ENCODE results near the gene NHLH1. TPM values are rescaled to one million over a fixed set of nuclear protein-coding genes. Genes with fewer than 3 reads are reported as not detected.

Gene NHLH1
- total and polyA plus RNA-seq, 10 of the 15 experiments (the other 5 are each of a cell fraction or from before 2014, with no cell fraction given), result 0.22 to 0.98 (median 0.43) TPM; not detected in 1

DNA sequence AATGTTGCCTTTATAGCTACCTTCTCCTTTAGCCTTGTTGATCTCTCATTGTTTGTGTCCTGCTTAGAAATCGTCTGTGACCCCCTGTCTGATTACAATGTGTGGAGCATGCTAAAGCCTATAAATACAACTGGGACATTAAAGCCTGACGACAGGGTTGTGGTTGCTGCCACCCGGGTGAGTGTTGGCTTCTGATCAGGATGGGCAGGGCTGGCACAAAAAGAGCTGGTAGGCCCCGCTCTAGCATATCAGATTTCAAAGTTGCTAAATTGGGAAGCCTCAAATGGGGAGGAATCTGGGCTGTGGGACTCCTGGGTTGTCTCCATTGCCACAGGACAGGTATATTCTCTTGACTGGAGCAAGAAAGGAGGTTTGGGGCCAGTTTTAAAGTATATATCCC, 15.2 kb upstream of the NHLH1 start:
- WGBS (ENCODE audit: insufficient coverage, insufficient replicate concordance, low lambda C conversion rate, missing lambda C conversion rate), result 87% methylated on average over 4 of the region's 4 CpGs
- H3K4me3 ChIP-seq, result no peak overlapping the region
- H3K9me3 ChIP-seq (replicated peaks; ENCODE audit: control insufficient read depth, insufficient read depth, low read length), result no peaks in the 10 kb centered on the region
- no peaks in the 10 kb centered on the region for H3K27me3 ChIP-seq (replicated peaks in 1 of 2; ENCODE audit: control insufficient read depth in 2 of 2, insufficient read depth in 2 of 2, low read length in 1 of 2)
- no peak overlapping the region for H3K27ac ChIP-seq (ENCODE audit: control insufficient read depth, insufficient read depth)
- H3K4me1 ChIP-seq (ENCODE audit: control insufficient read depth, insufficient read depth, low read length), result peaks cover 7% of the 10 kb centered on the region
- FAIRE-seq (no peak), ATAC-seq (no peak), DNase-seq (ENCODE audit: low read depth, low spot score) (no peak)
- intact Hi-C loops (cut with micrococcal nuclease; ENCODE audit: unreplicated experiment), result no loop called here
- H2AFZ ChIP-seq (ENCODE audit: control insufficient read depth, low read depth, low read length), result no peak overlapping the region
- no peak overlapping the region for H3K9ac ChIP-seq (ENCODE audit: control insufficient read depth, insufficient read depth, low read length)
- RAD21 ChIA-PET (ENCODE audit: unreplicated experiment), result interaction anchor here (1.3 kb wide), 1 partner anchor 158 kb away, joined by 7 read pairs; no protein-coding TSS in a partner anchor
- POLR2A ChIA-PET, result no interaction called here
- peaks cover 39 to 57% of the 10 kb centered on the region in 2 experiments for H3K36me3 ChIP-seq (ENCODE audit: control insufficient read depth in 2 of 2, insufficient read depth in 2 of 2, low read length in 1 of 2)
- TF ChIP-seq KAT2A (conservative IDR thresholded peaks at IDR 0.05; ENCODE audit: control insufficient read depth, low read depth, low read length), result no peak
- SMC1A ChIA-PET (ENCODE audit: uncharacterized antibody, unreplicated experiment), result interaction anchor here (1.1 to 2.2 kb wide), 2 partner anchors 17 to 25 kb away, joined by 3 to 9 read pairs; no protein-coding TSS in a partner anchor
- H3K4me2 ChIP-seq (ENCODE audit: control insufficient read depth, insufficient read depth), result no peak overlapping the region
- no peaks in the 10 kb centered on the region for H4K20me1 ChIP-seq (ENCODE audit: control insufficient read depth, insufficient read depth)
- peaks cover 9% of the 10 kb centered on the region for H3K79me2 ChIP-seq (ENCODE audit: control insufficient read depth, insufficient read depth, low read length)
- in situ Hi-C loops (cut with MboI), result no loop called here
- CTCF ChIA-PET, result interaction anchor here (1.0 to 7.0 kb wide), 6 partner anchors 9 to 261 kb away, joined by 3 to 98 read pairs (median 4); no protein-coding TSS in a partner anchor
- BruUV-seq (replicated peaks), result no TSS peak

DNA sequence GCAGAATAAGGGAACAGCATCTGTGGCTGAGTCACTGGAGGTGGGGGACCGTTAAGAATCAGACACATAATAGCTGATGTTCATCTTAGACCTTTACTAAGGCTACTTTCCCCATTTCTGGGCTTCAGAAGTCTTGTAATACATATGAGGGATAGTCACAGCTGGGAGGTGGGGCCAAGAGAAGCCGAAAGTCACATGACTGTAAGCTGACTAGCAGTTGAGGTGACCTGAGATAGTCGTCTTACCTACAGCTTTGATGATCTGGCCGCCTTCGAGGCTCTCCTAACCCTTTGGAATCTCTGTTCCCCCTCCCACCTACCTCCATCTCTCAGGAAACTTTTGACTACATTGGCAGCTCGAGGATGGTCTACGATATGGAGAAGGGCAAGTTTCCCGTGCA, 14.3 kb upstream of the NHLH1 start:
- no peaks in the 10 kb centered on the region for H3K9me3 ChIP-seq (replicated peaks; ENCODE audit: control insufficient read depth, insufficient read depth, low read length)
- ChIA-PET SMC1A (ENCODE audit: uncharacterized antibody, unreplicated experiment) (interaction anchor here (1.1 to 3.3 kb wide), 2 partner anchors 18 to 24 kb away, joined by 3 to 16 read pairs; no protein-coding TSS in a partner anchor), CTCF (interaction anchor here (1.1 to 7.0 kb wide), 5 partner anchors 19 to 307 kb away, joined by 3 to 98 read pairs (median 3); no protein-coding TSS in a partner anchor), POLR2A (no interaction called here), RAD21 (ENCODE audit: unreplicated experiment) (interaction anchor here (1.6 to 2.3 kb wide), 2 partner anchors 25 to 159 kb away, joined by 3 to 8 read pairs; no protein-coding TSS in a partner anchor)
- 90% methylated on average over 8 of the region's 8 CpGs for WGBS (ENCODE audit: insufficient coverage, insufficient replicate concordance, low lambda C conversion rate, missing lambda C conversion rate)
- intact Hi-C loops (cut with micrococcal nuclease; ENCODE audit: unreplicated experiment), result no loop called here
- ATAC-seq (no peak), DNase-seq (ENCODE audit: low read depth, low spot score) (no peak), FAIRE-seq (no peak)
- TF ChIP-seq NR2C2 (IDR thresholded peaks at IDR 0.05; ENCODE audit: borderline replicate concordance, control insufficient read depth, insufficient read length, low read depth) (no peak), BMI1 (IDR thresholded peaks at IDR 0.05; ENCODE audit: borderline replicate concordance) (no peak), MEF2B (IDR thresholded peaks at IDR 0.05; ENCODE audit: partially characterized antibody, poor library complexity, severe bottlenecking) (no peak), YY1 (IDR thresholded peaks at IDR 0.05; ENCODE audit: low read depth, low read length) (no peak), HDAC6 (IDR thresholded peaks at IDR 0.05; ENCODE audit: unreplicated experiment) (no peak), MEF2A (IDR thresholded peaks at IDR 0.05; ENCODE audit: insufficient read depth, low read depth, low read length) (no peak)
- no peak overlapping the region for H3K9ac ChIP-seq (ENCODE audit: control insufficient read depth, insufficient read depth, low read length)
- in situ Hi-C loops (cut with MboI), result no loop called here
- H3K27me3 ChIP-seq (replicated peaks in 1 of 2; ENCODE audit: control insufficient read depth in 2 of 2, insufficient read depth in 2 of 2, low read length in 1 of 2), result no peaks in the 10 kb centered on the region
- H3K79me2 ChIP-seq (ENCODE audit: control insufficient read depth, insufficient read depth, low read length), result peaks cover 3% of the 10 kb centered on the region; the same call in 1 of the 2 replicates
- no peak overlapping the region for H3K27ac ChIP-seq (ENCODE audit: control insufficient read depth, insufficient read depth)
- H3K4me1 ChIP-seq (ENCODE audit: control insufficient read depth, insufficient read depth, low read length), result no peaks in the 10 kb centered on the region
- no peak overlapping the region for H3K4me2 ChIP-seq (ENCODE audit: control insufficient read depth, insufficient read depth)
- no peak overlapping the region for H3K4me3 ChIP-seq
- BruUV-seq (replicated peaks), result no TSS peak
- peaks cover 41 to 59% of the 10 kb centered on the region in 2 experiments for H3K36me3 ChIP-seq (ENCODE audit: control insufficient read depth in 2 of 2, insufficient read depth in 2 of 2, low read length in 1 of 2)
- H2AFZ ChIP-seq (ENCODE audit: control insufficient read depth, low read depth, low read length), result no peak overlapping the region
- no peaks in the 10 kb centered on the region for H4K20me1 ChIP-seq (ENCODE audit: control insufficient read depth, insufficient read depth)
